ENCODE results near the gene EGFLAM.

- TF ChIP-seq POLR2A (IDR thresholded peaks at IDR 0.05) (no peak), CTCF (IDR thresholded peaks at IDR 0.05) (no peak)
Observed at GRCh38 chr5:38506302-38506701, 247.9 kb downstream of the EGFLAM start.
